Cardiac muscle cell (in vitro differentiated cells and primary cell): ENCODE data around the gene MOV10L1. TPM values are rescaled to one million over a fixed set of nuclear protein-coding genes. Genes with fewer than 3 reads are reported as not detected.

Source experiments
- DNase-seq, 2 donors: peaks; one replicate each; pipeline versions ENCODE4 v3.0.0 to v3.0.0-alpha.2; 2010 to 2017; ENCODE audit warnings: low read depth in 1 of 2, low spot score in 1 of 2
- H3K27ac ChIP-seq: fragments of 200-600 bp; sonication (generic); 2 replicates; pipeline ENCODE4 v1.5.1; 2016
- H3K27me3 ChIP-seq: fragments of 200-600 bp; sonication (generic); 2 replicates; pipeline ENCODE4 v1.6.0; 2016; ENCODE audit warnings: control low read depth
- H3K36me3 ChIP-seq: fragments of 200-600 bp; sonication (generic); 2 replicates; pipeline ENCODE4 v1.5.1; 2016; ENCODE audit warnings: control low read depth
- H3K4me1 ChIP-seq: fragments of 200-600 bp; sonication (generic); 2 replicates; pipeline ENCODE4 v1.8.1; 2017; ENCODE audit warnings: low read depth, mild to moderate bottlenecking, mixed run types
- H3K4me3 ChIP-seq: fragments of 200-600 bp; sonication (generic); 2 replicates; pipeline ENCODE4 v1.5.1; 2016; ENCODE audit warnings: mild to moderate bottlenecking
- H3K9me3 ChIP-seq: fragments of 200-600 bp; sonication (generic); 2 replicates; pipeline ENCODE4 v1.5.1; 2017; ENCODE audit warnings: low read depth, mild to moderate bottlenecking, control low read depth
- polyA plus RNA-seq: library from polyadenylated mRNA; unstranded; fragments of >200 nt; fragmentation: Nextera tagmentation; extraction: Ambion mirVana; gene quantifications from 2 replicates; pipeline ENCODE4 v1.2.1, GENCODE V29; 2016
- total RNA-seq: library from RNA; depleted of rRNA; stranded (reverse); fragments of >200 nt; gene quantifications from 2 replicates; pipeline ENCODE4 v1.2.3, GENCODE V29; 2016
- TF ChIP-seq, protein P1 (sequence below): IDR thresholded peaks from 2 replicates; pipeline ENCODE4 v1.5.1; 2012; ENCODE audit warnings: low read depth, mild to moderate bottlenecking, low read length

Gene MOV10L1
- total and polyA plus RNA-seq, 2 experiments from 2014 or later, result 1.1 TPM; not detected in 1

DNA sequence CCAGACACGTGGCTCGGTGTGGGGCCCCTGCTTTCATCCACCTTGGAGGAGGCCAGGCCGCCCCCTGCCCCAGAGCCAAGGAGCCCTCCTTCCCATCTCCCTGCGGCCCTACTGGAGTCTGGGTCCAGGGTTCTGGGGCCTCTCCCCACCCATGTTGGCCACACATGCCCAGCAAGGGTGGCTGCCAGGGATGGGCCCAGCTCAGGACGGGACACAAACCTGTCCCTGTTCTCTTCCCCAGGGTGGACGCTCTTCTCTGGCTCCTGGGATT, 85.3 kb downstream of the MOV10L1 start:
- Histone ChIP-seq H3K27ac (peak overlapping the region; percentile 86), H3K4me3 (no peak overlapping the region), H3K4me1 (peaks cover 24% of the 10 kb centered on the region), H3K9me3 (no peaks in the 10 kb centered on the region), H3K36me3 (peaks cover 3% of the 10 kb centered on the region), H3K27me3 (no peaks in the 10 kb centered on the region)
- TF ChIP-seq, protein P1, sequence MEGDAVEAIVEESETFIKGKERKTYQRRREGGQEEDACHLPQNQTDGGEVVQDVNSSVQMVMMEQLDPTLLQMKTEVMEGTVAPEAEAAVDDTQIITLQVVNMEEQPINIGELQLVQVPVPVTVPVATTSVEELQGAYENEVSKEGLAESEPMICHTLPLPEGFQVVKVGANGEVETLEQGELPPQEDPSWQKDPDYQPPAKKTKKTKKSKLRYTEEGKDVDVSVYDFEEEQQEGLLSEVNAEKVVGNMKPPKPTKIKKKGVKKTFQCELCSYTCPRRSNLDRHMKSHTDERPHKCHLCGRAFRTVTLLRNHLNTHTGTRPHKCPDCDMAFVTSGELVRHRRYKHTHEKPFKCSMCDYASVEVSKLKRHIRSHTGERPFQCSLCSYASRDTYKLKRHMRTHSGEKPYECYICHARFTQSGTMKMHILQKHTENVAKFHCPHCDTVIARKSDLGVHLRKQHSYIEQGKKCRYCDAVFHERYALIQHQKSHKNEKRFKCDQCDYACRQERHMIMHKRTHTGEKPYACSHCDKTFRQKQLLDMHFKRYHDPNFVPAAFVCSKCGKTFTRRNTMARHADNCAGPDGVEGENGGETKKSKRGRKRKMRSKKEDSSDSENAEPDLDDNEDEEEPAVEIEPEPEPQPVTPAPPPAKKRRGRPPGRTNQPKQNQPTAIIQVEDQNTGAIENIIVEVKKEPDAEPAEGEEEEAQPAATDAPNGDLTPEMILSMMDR, result no peak
- DNase-seq, result no peak

DNA sequence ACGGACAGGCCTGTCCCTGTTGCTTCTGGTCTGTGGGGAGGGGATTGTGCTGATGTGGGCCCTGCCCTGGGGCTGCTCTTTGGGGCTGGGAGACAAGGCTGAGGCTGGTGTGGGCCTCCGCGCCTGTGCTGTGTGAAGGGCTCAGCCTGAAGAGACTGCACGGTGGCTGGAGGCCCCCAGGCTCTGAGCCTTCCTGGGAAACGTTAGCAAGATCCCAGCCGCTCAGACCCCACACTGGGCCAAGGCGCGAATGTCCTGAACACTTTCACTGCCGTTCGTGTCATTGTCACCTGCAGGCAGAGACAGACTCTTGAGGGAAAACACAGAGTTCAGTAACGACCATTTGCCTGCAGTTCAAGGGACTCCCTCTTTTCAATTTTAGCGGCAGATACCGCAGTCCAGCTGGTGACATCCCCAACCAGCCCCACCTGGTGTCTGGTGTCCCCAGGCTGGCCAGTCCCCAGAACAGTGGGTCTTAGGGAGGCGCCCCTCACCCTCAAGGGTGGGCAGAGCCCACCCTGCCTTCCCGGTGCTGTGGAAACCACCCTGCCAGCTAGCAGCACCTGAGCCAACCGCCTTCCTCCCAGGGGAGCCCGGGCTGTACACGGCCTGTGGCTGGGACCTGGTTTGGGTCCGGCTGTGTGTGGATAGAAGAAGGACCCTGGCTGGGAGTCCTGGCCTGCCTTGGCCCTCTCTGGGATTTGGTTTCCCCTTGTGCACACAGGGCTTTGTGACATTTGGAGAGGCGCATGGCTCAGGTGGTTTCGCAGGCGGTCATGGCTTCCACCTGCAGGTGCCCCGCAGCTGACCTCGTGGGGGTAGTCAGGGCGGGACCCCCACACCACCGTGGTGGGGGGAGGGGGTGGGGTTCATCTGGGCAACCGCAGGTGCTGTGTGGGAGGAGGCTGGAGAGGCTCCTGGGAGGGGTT, 86.4 kb downstream of the MOV10L1 start:
- Histone ChIP-seq H3K4me3 (no peak overlapping the region), H3K27ac (peak overlapping the region; percentile 86), H3K27me3 (no peaks in the 10 kb centered on the region), H3K36me3 (peaks cover 3% of the 10 kb centered on the region), H3K4me1 (peaks cover 24% of the 10 kb centered on the region), H3K9me3 (no peaks in the 10 kb centered on the region)
- peak in 1 of 2 donors; percentile 69 for DNase-seq
- TF ChIP-seq, protein P1, result no peak

DNA sequence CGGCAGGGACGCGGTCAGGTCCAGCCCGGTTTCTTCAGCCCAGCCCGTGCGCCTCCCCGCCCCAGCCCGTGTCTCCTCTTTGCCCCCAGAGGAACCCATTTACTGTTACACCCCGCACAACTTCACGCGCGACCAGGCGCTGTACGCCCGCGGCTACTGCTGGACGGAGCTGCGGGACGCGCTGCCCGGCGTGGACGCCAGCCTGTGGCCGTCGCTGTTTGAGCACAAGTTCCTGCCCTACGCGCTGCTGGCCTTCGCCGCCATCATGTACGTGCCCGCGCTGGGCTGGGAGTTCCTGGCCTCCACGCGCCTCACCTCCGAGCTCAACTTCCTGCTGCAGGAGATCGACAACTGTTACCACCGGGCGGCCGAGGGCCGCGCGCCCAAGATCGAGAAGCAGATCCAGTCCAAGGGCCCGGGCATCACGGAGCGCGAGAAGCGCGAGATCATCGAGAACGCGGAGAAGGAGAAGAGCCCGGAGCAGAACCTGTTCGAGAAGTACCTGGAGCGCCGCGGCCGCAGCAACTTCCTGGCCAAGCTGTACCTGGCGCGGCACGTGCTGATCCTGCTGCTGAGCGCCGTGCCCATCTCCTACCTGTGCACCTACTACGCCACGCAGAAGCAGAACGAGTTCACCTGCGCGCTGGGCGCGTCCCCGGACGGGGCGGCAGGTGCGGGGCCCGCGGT, 87.2 kb downstream of the MOV10L1 start:
- Histone ChIP-seq H3K4me1 (peaks cover 16% of the 10 kb centered on the region), H3K36me3 (peaks cover 3% of the 10 kb centered on the region), H3K9me3 (no peaks in the 10 kb centered on the region), H3K27me3 (no peaks in the 10 kb centered on the region), H3K4me3 (no peak overlapping the region), H3K27ac (peak overlapping the region; percentile 86)
- no peak for DNase-seq
- TF ChIP-seq, protein P1, result no peak

DNA sequence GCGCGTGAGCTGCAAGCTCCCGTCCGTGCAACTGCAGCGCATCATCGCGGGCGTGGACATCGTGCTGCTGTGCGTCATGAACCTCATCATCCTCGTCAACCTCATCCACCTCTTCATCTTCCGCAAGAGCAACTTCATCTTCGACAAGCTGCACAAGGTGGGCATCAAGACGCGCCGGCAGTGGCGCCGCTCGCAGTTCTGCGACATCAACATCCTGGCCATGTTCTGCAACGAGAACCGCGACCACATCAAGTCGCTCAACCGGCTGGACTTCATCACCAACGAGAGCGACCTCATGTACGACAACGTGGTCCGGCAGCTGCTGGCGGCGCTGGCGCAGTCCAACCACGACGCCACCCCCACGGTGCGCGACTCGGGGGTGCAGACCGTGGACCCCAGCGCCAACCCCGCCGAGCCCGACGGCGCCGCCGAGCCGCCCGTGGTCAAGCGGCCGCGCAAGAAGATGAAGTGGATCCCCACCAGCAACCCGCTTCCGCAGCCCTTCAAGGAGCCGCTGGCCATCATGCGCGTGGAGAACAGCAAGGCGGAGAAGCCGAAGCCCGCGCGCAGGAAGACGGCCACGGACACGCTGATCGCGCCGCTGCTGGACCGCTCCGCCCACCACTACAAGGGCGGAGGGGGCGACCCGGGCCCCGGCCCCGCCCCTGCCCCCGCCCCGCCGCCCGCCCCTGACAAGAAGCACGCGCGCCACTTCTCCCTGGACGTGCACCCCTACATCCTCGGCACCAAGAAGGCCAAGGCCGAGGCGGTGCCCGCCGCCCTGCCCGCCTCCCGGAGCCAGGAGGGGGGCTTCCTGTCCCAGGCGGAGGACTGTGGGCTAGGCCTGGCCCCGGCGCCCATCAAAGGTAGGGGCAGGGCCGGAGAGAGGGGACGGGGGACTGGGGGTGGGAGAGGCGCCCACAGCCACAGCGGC, 88.0 kb downstream of the MOV10L1 start:
- Histone ChIP-seq H3K36me3 (peaks cover 3% of the 10 kb centered on the region), H3K4me1 (peaks cover 16% of the 10 kb centered on the region), H3K4me3 (no peak overlapping the region), H3K27ac (no peak overlapping the region), H3K27me3 (no peaks in the 10 kb centered on the region), H3K9me3 (no peaks in the 10 kb centered on the region)
- TF ChIP-seq, protein P1, result no peak
- DNase-seq, result no peak

DNA sequence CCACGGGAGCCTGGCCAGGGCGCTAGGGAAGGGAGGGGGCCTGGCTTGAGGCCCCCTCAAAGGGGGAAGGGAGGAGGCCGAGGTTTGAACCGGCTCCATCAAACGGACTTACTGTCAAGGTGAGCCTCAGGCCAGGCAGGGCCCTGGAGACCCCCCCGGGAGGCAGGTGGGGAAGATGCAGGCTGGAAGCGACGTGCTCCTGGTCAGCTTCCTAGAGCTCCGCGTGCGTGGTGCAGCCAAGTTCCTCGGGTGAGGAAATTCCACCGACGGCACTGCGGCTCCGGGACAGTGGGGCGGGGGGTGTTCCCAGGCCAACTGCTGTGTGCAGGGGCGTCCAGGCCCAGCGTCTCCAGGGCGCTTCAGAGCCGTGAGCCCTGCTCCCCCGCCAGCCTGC, 88.7 kb downstream of the MOV10L1 start:
- no peaks in the 10 kb centered on the region for H3K27me3 ChIP-seq
- no peak overlapping the region for H3K27ac ChIP-seq
- TF ChIP-seq, protein P1, result no peak
- no peaks in the 10 kb centered on the region for H3K9me3 ChIP-seq
- no peak overlapping the region for H3K4me3 ChIP-seq
- peaks cover 16% of the 10 kb centered on the region for H3K4me1 ChIP-seq
- peaks cover 3% of the 10 kb centered on the region for H3K36me3 ChIP-seq
- no peak for DNase-seq
